GM18868 (cell line): ENCODE measurements around the gene KCNK18.

Experiments used
- ATAC-seq: cut with Tn5 transposase; IDR thresholded peaks from one replicate; pipeline ENCODE4 v1.9.1; 2021; ENCODE audit warnings: mild to moderate bottlenecking, moderate library complexity; ENCODE audit not compliant: unreplicated experiment

KCNK18 gene

DNA sequence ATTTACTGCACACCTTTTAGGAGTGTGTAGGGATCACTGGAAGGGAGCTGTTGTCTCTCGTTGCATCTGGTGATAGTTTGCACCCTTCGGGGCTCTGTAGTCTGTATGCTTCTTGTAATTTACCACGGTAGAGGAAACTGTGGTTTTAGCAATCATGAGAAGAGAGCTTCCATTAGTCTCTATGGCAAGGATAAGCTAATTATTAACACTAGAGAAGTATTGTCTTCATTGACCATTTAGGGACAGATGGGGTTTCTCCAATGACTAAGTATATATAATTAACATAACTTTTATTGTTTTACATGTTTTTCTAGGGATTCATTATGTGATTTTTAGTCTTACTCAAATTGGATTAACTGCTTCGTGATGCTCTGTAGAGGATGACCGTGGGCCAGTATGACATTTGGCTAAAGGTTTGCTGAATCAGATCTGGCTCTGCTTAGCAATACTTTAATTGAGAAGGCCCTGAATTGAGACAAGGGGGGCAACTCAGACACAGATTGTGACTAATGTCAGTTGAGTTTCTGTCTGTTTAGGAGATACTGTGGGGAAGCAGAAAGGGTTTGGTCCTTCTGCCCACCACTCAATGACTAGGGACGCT, 52.3 kb downstream of the KCNK18 start:
- no peak for ATAC-seq

DNA sequence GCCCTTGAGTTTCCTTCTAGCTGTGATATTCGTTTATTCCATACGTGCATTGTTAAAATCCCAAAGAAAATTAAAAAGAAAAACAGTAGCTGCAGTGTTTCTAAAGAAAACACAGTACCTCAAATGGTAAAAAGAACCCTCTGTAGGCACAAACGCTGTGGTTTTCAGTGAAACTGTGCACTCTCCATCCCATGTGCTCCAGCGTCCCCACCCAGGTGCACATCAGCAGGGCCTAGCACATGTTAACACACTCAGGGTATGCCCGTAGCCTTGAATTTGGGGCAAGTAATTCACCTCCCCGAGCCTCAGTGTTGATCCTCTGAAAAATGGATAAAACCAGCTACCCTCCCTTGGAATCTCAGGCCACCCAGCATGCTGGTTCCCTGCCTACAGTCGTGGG, 53.1 kb downstream of the KCNK18 start:
- no peak for ATAC-seq

DNA sequence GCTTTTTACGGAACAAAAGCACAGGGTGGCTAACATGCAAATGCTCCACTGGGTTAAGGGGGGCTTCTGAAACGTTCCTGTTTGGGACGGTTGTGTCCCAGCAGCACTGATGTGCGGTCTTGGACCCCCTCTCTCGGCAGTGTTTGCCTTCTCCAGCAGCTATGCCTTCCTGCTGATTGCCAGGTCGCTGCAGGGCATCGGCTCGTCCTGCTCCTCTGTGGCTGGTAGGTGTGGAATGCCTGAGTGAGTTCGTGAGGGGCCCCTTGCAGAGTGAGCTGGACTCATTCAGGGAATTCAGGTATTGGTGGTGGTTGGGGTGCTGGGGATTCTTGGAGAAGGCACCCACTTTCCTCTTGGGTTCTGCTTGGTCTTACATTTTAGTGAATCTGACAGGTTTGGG, 56.6 kb downstream of the KCNK18 start:
- no peak for ATAC-seq

DNA sequence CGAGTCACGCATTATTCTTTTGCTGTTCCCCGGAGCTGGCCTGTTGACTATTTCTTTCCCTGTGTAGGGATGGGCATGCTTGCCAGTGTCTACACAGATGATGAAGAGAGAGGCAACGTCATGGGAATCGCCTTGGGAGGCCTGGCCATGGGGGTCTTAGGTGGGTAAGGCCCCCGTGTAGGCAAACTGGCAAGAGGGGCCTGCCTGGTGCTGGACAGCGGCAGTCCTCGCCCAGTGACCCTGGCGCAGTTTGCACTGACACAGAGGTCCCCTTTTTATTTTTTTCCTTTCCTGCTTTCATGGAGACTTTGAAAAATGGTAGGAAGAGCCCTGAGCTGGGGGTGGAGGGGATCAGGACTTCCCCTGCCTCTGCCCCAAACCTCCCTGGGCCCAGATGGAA, 57.0 kb downstream of the KCNK18 start:
- ATAC-seq: no peak

DNA sequence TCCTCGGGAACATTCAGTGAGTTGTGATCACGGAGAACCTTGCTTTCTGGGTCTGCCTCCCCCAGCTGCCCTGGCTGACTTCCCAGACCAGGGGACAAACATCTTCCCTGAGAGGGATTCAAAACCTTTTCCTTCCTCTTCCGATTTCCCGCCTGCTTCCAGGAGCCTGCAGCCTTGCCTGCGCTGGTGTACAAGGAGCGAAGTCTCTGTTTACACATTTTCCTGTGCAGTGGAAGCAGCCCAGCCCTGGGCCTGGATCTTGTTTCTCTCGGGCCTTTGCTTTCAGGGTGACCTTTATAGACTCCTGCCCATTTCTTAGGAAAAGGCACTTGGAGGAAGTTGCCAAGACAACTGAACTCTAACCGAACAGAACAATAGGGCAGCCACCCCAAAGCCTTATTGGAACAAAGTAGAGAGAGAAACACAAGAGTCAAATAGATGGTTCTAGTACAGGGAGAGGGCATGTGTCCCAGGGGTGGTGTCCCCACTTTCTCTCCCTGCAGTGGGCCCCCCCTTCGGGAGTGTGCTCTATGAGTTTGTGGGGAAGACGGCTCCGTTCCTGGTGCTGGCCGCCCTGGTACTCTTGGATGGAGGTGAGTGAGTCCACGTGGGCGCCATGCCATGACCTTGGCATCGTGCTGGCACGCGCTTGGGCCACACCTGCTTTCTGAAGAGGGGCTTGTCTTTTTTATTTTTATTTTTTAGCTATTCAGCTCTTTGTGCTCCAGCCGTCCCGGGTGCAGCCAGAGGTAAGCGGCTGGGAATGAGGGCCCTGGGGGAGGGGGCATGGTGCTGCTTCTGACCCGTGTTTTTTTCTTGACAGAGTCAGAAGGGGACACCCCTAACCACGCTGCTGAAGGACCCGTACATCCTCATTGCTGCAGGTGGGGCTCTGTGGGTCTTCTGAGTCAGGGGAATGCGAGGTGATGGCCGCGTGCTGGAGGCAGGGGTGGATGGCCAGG, 57.8 kb downstream of the KCNK18 start:
- no peak for ATAC-seq

DNA sequence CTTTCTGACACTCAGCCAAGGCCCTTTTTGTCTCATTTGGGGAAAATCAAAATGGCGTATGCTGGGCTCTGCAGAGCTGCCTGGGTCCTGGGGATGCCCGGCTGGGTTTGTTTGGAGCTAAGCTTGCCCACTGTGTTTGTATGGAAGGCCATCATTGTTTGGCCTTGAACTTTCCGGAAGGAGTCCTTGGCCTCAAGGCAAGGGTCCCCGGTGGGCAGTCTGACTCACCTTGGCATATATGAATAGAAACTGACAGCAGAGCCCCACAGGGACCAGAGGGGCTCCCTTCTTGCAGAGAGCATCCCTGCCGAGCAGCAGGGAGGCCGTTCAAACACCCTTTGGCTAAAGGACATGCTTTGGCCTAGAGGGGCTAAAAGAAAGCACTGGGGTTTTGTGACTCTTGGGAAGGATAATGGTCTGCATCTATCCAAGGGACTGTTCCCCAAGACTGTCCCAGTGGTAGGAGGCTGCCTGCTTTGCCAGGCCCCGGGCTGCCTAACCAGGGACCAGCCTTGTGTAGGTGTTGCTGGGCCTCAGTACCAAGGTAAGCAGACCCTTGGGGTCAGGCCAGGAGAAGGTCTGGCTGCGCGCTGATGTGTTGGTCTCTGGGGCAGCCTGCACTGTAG, 58.7 kb downstream of the KCNK18 start:
- ATAC-seq: no peak

DNA sequence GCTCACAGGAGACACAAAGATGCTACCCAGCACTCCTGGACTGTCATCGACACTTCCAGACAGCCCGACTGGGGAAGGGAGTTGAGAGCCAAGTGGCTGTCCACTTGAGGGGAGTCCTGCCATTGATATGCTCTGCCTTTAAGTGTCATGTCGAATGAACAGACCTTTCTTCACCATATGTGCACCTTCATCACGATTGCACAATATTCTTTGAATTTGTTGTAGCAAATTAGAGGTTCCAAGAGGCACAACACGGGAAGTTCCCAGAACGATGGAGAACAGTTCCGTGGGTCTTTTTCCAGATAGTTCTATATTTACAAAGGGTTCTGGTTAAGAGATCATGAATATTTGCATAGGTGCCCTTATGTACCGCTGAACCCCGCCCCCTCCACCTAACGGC, 59.6 kb downstream of the KCNK18 start:
- no peak for ATAC-seq

DNA sequence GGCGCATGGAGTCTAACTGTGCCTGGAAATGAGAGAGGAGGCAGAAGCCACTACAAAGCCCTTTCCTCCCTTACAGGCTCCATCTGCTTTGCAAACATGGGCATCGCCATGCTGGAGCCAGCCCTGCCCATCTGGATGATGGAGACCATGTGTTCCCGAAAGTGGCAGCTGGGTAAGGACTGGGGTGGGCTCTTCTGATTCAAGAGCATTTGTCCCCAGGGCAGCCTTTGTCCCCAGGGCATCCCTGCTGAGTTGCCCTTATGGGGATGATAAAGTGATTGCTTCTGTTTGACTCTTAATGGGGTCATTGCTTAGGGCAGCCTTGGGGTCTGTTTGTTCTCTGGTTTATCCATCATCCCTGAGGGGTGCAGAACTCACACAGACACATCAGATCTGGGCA, 60.4 kb downstream of the KCNK18 start:
- ATAC-seq: no peak

DNA sequence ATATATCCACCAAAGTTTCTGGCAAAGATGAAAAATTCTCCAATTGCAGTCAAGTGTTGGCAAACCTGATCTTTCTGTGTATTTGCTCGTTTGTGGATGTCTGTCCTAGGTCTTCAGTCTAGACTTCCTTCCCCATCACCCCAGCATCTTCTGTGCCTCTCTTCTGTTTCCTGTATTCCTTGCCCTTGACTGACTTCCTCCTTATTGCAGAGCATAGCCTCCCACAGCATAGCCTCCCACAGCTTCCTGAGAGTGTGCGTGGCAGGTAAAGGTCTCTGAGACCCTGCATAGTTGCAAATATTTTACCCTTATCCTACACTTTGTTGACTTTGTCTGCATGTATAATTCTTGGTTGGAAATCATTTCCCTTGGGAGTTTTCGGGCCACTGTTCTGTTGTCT, 62.0 kb downstream of the KCNK18 start:
- no peak for ATAC-seq
